ENCODE data around the gene LMBR1L. TPM values are rescaled to one million over a fixed set of nuclear protein-coding genes. Genes with fewer than 3 reads are reported as not detected.
A peak's percentile ranks its signal among the peaks of the same experiment; 100 is the strongest.

The LMBR1L gene
- total and polyA plus RNA-seq, 2 of the 8 experiments (the other 6 are each of a cell fraction or from before 2014, with no cell fraction given) = 36.6 to 49.6 TPM

GRCh38 chr12:49111206-49111605 lies 559 bp upstream of the LMBR1L start:
- POLR2A ChIA-PET (ENCODE audit: partially characterized antibody) = interaction anchor here (1.0 to 4.4 kb wide), 9 partner anchors 9 to 22 kb away, joined by 3 to 51 read pairs (median 6); partner anchors contain the start of genes DHH and TUBA1B

More at GRCh38 chr12:49111206-49111605, 559 bp upstream of the LMBR1L start:
- H2BK15ac ChIP-seq (ENCODE audit: low read length) = no peak overlapping the region
- H2AK5ac ChIP-seq (ENCODE audit: low read depth, low read length) = no peak overlapping the region
- peaks cover 0 to 20% of the 10 kb centered on the region in 2 experiments; a peak in 2 of 4 replicates for H3K79me2 ChIP-seq (ENCODE audit: control insufficient read depth in 1 of 2, insufficient read depth in 2 of 2, low read length in 2 of 2)
- TF ChIP-seq SIX5 (IDR thresholded peaks at IDR 0.05; ENCODE audit: low read depth, low read length) = no peak
- no peak for TF ChIP-seq RXRA (IDR thresholded peaks at IDR 0.05; ENCODE audit: insufficient read depth, low read depth, low read length)
- TF ChIP-seq PHF8 (conservative IDR thresholded peaks at IDR 0.05; ENCODE audit: low read depth, low read length) = no peak
- TF ChIP-seq MAFK (IDR thresholded peaks at IDR 0.05; ENCODE audit: low read depth, low read length) = no peak
- no peak for TF ChIP-seq SP1 (IDR thresholded peaks at IDR 0.05; ENCODE audit: low read depth, low read length)
- TF ChIP-seq CEBPB (IDR thresholded peaks at IDR 0.05; ENCODE audit: low read depth, low read length) = no peak
- no peak for TF ChIP-seq MAX (IDR thresholded peaks at IDR 0.05)
- DNase-seq (ENCODE audit: low read depth in 1 of 2, low spot score in 2 of 2) (no peak), FAIRE-seq (no peak)
- no peak overlapping the region for H3K14ac ChIP-seq (ENCODE audit: insufficient read length)
- H3K9ac ChIP-seq (replicated peaks in 1 of 4; ENCODE audit: extremely low read depth in 1 of 4, low read depth in 3 of 4, low read length in 3 of 4) = peak overlapping the region in 3 of 4 experiments; percentile 31 to 69 (median 45); a peak in 5 of 7 replicates
- H3K23me2 ChIP-seq (ENCODE audit: low read depth, low read length) = peaks cover 9% of the 10 kb centered on the region; the same call in 1 of the 2 replicates
- H3K79me1 ChIP-seq (ENCODE audit: low read depth, low read length) = peaks cover 14% of the 10 kb centered on the region; the same call in 1 of the 2 replicates
- no peak overlapping the region for H4K91ac ChIP-seq (replicated peaks; ENCODE audit: insufficient read length, low read length)
- no peak overlapping the region; the same call in 1 of the 2 replicates for H3K18ac ChIP-seq (ENCODE audit: extremely low read depth, low read length)
- H4K8ac ChIP-seq (ENCODE audit: extremely low read depth, insufficient read depth, low read length) = no peak overlapping the region
- H3K27ac ChIP-seq (ENCODE audit: low read depth, low read length) = peak overlapping the region; percentile 27; the same call in 1 of the 2 replicates
- peak overlapping the region; percentile 57 for H4K5ac ChIP-seq (ENCODE audit: insufficient read length, low read depth, low read length)
- H3K27me3 ChIP-seq (replicated peaks in 1 of 4; ENCODE audit: control insufficient read depth in 3 of 4, extremely low read depth in 1 of 4, insufficient read depth in 3 of 4, low read length in 3 of 4) = no peaks in the 10 kb centered on the region
- H3K23ac ChIP-seq (ENCODE audit: insufficient read length) = no peak overlapping the region
- no peak overlapping the region for H2BK5ac ChIP-seq (ENCODE audit: low read depth, low read length)
- peak overlapping the region; percentile 48 for H3K56ac ChIP-seq (replicated peaks; ENCODE audit: insufficient read length, low read depth, low read length)
- peak overlapping the region; percentile 74 to 99 (median 92) for H3K4me3 ChIP-seq (ENCODE audit: extremely low read depth in 1 of 4, insufficient read depth in 2 of 4, low read depth in 3 of 4, low read length in 4 of 4)
- H2BK120ac ChIP-seq (replicated peaks; ENCODE audit: low read depth, low read length) = no peak overlapping the region
- WGBS, 2 experiments (ENCODE audit: extremely low coverage in 1 of 2, insufficient coverage in 1 of 2, insufficient read length in 1 of 2, insufficient replicate concordance in 2 of 2, low coverage in 1 of 2, low lambda C conversion rate in 2 of 2, missing lambda C conversion rate in 1 of 2) = 55% methylated on average over 6 of the region's 6 CpGs; no CpG with 5 or more reads in 1 of the 2 experiments
- H3K4ac ChIP-seq (replicated peaks; ENCODE audit: insufficient read length, low read depth, low read length) = no peak overlapping the region
- H3K4me2 ChIP-seq (ENCODE audit: insufficient read depth in 1 of 2, low read depth in 2 of 2, low read length in 2 of 2) = peak overlapping the region; percentile 66 to 77
- no peak overlapping the region for H2BK12ac ChIP-seq (ENCODE audit: low read depth, low read length)
- CTCF ChIA-PET (ENCODE audit: partially characterized antibody) = interaction anchor here (0.7 to 16.2 kb wide), 8 partner anchors 9 to 238 kb away, joined by 3 to 235 read pairs (median 18); partner anchors contain the start of genes DHH and TUBA1B
- peaks cover 3 to 15% of the 10 kb centered on the region in 2 experiments for H4K20me1 ChIP-seq (replicated peaks in 1 of 2; ENCODE audit: control insufficient read depth in 1 of 2, insufficient read depth in 2 of 2, low read length in 2 of 2)
- peaks cover 0 to 10% (median 2%) of the 10 kb centered on the region in 4 experiments; a peak in 3 of 7 replicates for H3K4me1 ChIP-seq (replicated peaks in 1 of 4; ENCODE audit: control insufficient read depth in 3 of 4, insufficient read depth in 4 of 4, low read length in 3 of 4)
- H2BK20ac ChIP-seq (ENCODE audit: low read length) = no peak overlapping the region
- no peaks in the 10 kb centered on the region for H3K36me3 ChIP-seq (ENCODE audit: control insufficient read depth in 2 of 4, insufficient read depth in 4 of 4, low read length in 3 of 4)
- H2AFZ ChIP-seq (ENCODE audit: low read length) = peak overlapping the region; percentile 89; the same call in 1 of the 2 replicates
- H3K9me3 ChIP-seq (ENCODE audit: insufficient read depth in 2 of 2, low read depth in 1 of 2, low read length in 1 of 2) = no peaks in the 10 kb centered on the region

Measured in H1 (cell line).